Endothelial cell (in vitro differentiated cells): ENCODE results near the gene MYO7B. TPM values are rescaled to one million over a fixed set of nuclear protein-coding genes. Genes with fewer than 3 reads are reported as not detected.

Source experiments
- DNase-seq: peaks from one replicate; pipeline ENCODE4 v3.0.0; 2021; ENCODE audit warnings: low spot score
- H3K27ac Mint-ChIP-seq: one replicate; pipeline ENCODE4 v1.8.0; 2021; ENCODE audit warnings: mixed read lengths, inconsistent platforms; ENCODE audit not compliant: unreplicated experiment
- H3K27me3 Mint-ChIP-seq: one replicate; pipeline ENCODE4 v1.8.0; 2021; ENCODE audit warnings: mild to moderate bottlenecking, moderate library complexity, mixed read lengths, inconsistent platforms; ENCODE audit not compliant: unreplicated experiment
- H3K36me3 Mint-ChIP-seq: one replicate; pipeline ENCODE4 v1.8.0; 2021; ENCODE audit warnings: mild to moderate bottlenecking, low read depth, mixed read lengths, inconsistent platforms; ENCODE audit not compliant: unreplicated experiment
- H3K4me1 Mint-ChIP-seq: one replicate; pipeline ENCODE4 v1.8.0; 2021; ENCODE audit warnings: mild to moderate bottlenecking, mixed read lengths, inconsistent platforms; ENCODE audit not compliant: unreplicated experiment
- H3K4me3 Mint-ChIP-seq: one replicate; pipeline ENCODE4 v1.8.0; 2021; ENCODE audit warnings: mild to moderate bottlenecking, mixed read lengths, inconsistent platforms; ENCODE audit not compliant: unreplicated experiment
- H3K9me3 Mint-ChIP-seq: one replicate; pipeline ENCODE4 v1.8.0; 2021; ENCODE audit warnings: mixed read lengths, inconsistent platforms; ENCODE audit not compliant: unreplicated experiment
- CTCF ChIP-seq: fragments of 200-600 bp; sonication (generic); IDR thresholded peaks from one replicate; pipeline ENCODE4 v1.5.0; 2021; ENCODE audit warnings: antibody characterized with exemption; ENCODE audit not compliant: unreplicated experiment
- total RNA-seq: library from RNA; stranded (reverse); fragmentation: NEBNext Ultra II Directional; extraction: Animal tissue kit (Norgen Biotek cat#: 25700); gene quantifications from one replicate; pipeline ENCODE4 v1.2.1, GENCODE V29; 2021; ENCODE audit not compliant: unreplicated experiment

The MYO7B gene
- total RNA-seq, 1 donor from 2014 or later, result 0.90 TPM

- TF ChIP-seq CTCF, result no peak
- no peak for DNase-seq
- Mint-ChIP-seq H3K27me3 (peaks cover 6% of the 10 kb centered on the region), H3K27ac (no peak overlapping the region), H3K36me3 (peaks cover 5% of the 10 kb centered on the region), H3K4me1 (no peaks in the 10 kb centered on the region), H3K9me3 (peaks cover 4% of the 10 kb centered on the region), H3K4me3 (no peak overlapping the region)
Observed at GRCh38 chr2:127609031-127609751, 73.7 kb downstream of the MYO7B start.

GRCh38 chr2:127609818-127610217 is 74.3 kb downstream of the MYO7B start:
- Mint-ChIP-seq H3K27me3 (peaks cover 6% of the 10 kb centered on the region), H3K27ac (no peak overlapping the region), H3K36me3 (peaks cover 5% of the 10 kb centered on the region), H3K4me3 (no peak overlapping the region), H3K9me3 (peaks cover 4% of the 10 kb centered on the region), H3K4me1 (no peaks in the 10 kb centered on the region)
- no peak for TF ChIP-seq CTCF
- no peak for DNase-seq

- Mint-ChIP-seq H3K27me3 (peaks cover 6% of the 10 kb centered on the region), H3K36me3 (peaks cover 5% of the 10 kb centered on the region), H3K4me1 (no peaks in the 10 kb centered on the region), H3K9me3 (peaks cover 4% of the 10 kb centered on the region), H3K27ac (no peak overlapping the region), H3K4me3 (no peak overlapping the region)
- no peak for TF ChIP-seq CTCF
- no peak for DNase-seq
Observed at GRCh38 chr2:127610561-127610960, 75.1 kb downstream of the MYO7B start.

- Mint-ChIP-seq H3K4me3 (no peak overlapping the region), H3K4me1 (no peaks in the 10 kb centered on the region), H3K9me3 (peaks cover 4% of the 10 kb centered on the region), H3K27me3 (peaks cover 6% of the 10 kb centered on the region), H3K27ac (no peak overlapping the region), H3K36me3 (peaks cover 5% of the 10 kb centered on the region)
- TF ChIP-seq CTCF, result no peak
- DNase-seq, result no peak
Observed at GRCh38 chr2:127611076-127611925, 75.8 kb downstream of the MYO7B start.
